ENCODE measurements around the gene GABRB1.

The GABRB1 gene

GRCh38 chr4:47050761-47051725 lies 19.7 kb downstream of the GABRB1 start:
- no peak overlapping the region for H3K4me2 ChIP-seq (ENCODE audit: low read length)
- H3K27me3 ChIP-seq (ENCODE audit: control insufficient read depth, insufficient read depth, low read length) = no peaks in the 10 kb centered on the region
- no peak overlapping the region for H3K27ac ChIP-seq

GRCh38 chr4:47053485-47053884 lies 22.1 kb downstream of the GABRB1 start:
- H3K27me3 ChIP-seq (ENCODE audit: control insufficient read depth, insufficient read depth, low read length) = no peaks in the 10 kb centered on the region
- H3K4me2 ChIP-seq (ENCODE audit: low read length) = no peak overlapping the region
- H3K36me3 ChIP-seq (ENCODE audit: control insufficient read depth, insufficient read depth, low read length) = no peaks in the 10 kb centered on the region
- no peaks in the 10 kb centered on the region for H3K4me1 ChIP-seq
- H3K4me3 ChIP-seq (ENCODE audit: low read depth, low read length) = no peak overlapping the region
- TF ChIP-seq, protein P1, sequence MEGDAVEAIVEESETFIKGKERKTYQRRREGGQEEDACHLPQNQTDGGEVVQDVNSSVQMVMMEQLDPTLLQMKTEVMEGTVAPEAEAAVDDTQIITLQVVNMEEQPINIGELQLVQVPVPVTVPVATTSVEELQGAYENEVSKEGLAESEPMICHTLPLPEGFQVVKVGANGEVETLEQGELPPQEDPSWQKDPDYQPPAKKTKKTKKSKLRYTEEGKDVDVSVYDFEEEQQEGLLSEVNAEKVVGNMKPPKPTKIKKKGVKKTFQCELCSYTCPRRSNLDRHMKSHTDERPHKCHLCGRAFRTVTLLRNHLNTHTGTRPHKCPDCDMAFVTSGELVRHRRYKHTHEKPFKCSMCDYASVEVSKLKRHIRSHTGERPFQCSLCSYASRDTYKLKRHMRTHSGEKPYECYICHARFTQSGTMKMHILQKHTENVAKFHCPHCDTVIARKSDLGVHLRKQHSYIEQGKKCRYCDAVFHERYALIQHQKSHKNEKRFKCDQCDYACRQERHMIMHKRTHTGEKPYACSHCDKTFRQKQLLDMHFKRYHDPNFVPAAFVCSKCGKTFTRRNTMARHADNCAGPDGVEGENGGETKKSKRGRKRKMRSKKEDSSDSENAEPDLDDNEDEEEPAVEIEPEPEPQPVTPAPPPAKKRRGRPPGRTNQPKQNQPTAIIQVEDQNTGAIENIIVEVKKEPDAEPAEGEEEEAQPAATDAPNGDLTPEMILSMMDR (IDR thresholded peaks at IDR 0.05) = no peak
- H3K79me2 ChIP-seq = no peaks in the 10 kb centered on the region
- no peak overlapping the region for H3K9ac ChIP-seq
- H3K9me3 ChIP-seq (ENCODE audit: control insufficient read depth, low read length) = no peaks in the 10 kb centered on the region
- no peak overlapping the region for H2AFZ ChIP-seq
- no peak overlapping the region for H3K27ac ChIP-seq

More at GRCh38 chr4:47050761-47051725, 19.7 kb downstream of the GABRB1 start:
- H3K79me2 ChIP-seq = no peaks in the 10 kb centered on the region
- no peaks in the 10 kb centered on the region for H3K4me1 ChIP-seq
- H3K9me3 ChIP-seq (ENCODE audit: control insufficient read depth, low read length) = no peaks in the 10 kb centered on the region
- no peak overlapping the region for H3K9ac ChIP-seq
- TF ChIP-seq, protein P1 (IDR thresholded peaks at IDR 0.05) = no peak
- no peak overlapping the region for H2AFZ ChIP-seq
- no peak overlapping the region for H3K4me3 ChIP-seq (ENCODE audit: low read depth, low read length)
- H3K36me3 ChIP-seq (ENCODE audit: control insufficient read depth, insufficient read depth, low read length) = no peaks in the 10 kb centered on the region

GRCh38 chr4:47054130-47054529 lies 22.8 kb downstream of the GABRB1 start:
- no peak overlapping the region for H3K4me3 ChIP-seq (ENCODE audit: low read depth, low read length)
- H3K4me1 ChIP-seq = no peaks in the 10 kb centered on the region
- no peaks in the 10 kb centered on the region for H3K79me2 ChIP-seq
- H3K9ac ChIP-seq = no peak overlapping the region
- H2AFZ ChIP-seq = no peak overlapping the region
- H3K9me3 ChIP-seq (ENCODE audit: control insufficient read depth, low read length) = no peaks in the 10 kb centered on the region
- no peaks in the 10 kb centered on the region for H3K27me3 ChIP-seq (ENCODE audit: control insufficient read depth, insufficient read depth, low read length)
- no peaks in the 10 kb centered on the region for H3K36me3 ChIP-seq (ENCODE audit: control insufficient read depth, insufficient read depth, low read length)
- TF ChIP-seq, protein P1 (IDR thresholded peaks at IDR 0.05) = no peak
- H3K4me2 ChIP-seq (ENCODE audit: low read length) = no peak overlapping the region
- no peak overlapping the region for H3K27ac ChIP-seq

DNA sequence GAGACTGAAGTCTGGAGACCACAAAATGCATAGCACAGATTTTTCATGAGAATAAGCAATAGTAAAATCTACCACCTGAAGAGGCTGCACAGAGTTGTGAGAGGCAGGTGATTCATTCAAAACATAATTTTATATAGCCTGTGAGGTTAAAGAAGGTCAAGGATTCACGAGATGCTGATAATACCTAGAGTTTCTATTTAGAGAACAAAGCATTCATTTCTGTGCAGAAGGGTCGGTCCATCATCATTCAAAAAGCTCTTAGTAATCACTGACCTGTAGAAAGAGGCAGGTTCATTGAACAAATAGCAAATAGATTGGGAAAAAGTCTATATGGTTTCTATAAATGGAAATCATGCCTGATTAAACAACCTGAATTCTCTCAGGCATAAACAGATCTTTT lies 26.6 kb downstream of the GABRB1 start:
- H3K27me3 ChIP-seq (ENCODE audit: control insufficient read depth, insufficient read depth, low read length) = no peaks in the 10 kb centered on the region
- no peaks in the 10 kb centered on the region for H3K4me1 ChIP-seq
- no peak overlapping the region for H3K27ac ChIP-seq
- no peaks in the 10 kb centered on the region for H3K9me3 ChIP-seq (ENCODE audit: control insufficient read depth, low read length)
- H3K4me2 ChIP-seq (ENCODE audit: low read length) = no peak overlapping the region
- TF ChIP-seq, protein P1 (IDR thresholded peaks at IDR 0.05) = no peak
- H2AFZ ChIP-seq = no peak overlapping the region
- no peak overlapping the region for H3K4me3 ChIP-seq (ENCODE audit: low read depth, low read length)
- H3K36me3 ChIP-seq (ENCODE audit: control insufficient read depth, insufficient read depth, low read length) = no peaks in the 10 kb centered on the region
- no peaks in the 10 kb centered on the region for H3K79me2 ChIP-seq
- no peak overlapping the region for H3K9ac ChIP-seq
